Amniotic epithelial cell (primary cell): ENCODE measurements around the gene TOR4A.

Experiments
- DNase-seq: peaks from one replicate; pipeline ENCODE4 v3.0.0-alpha.2; 2010; ENCODE audit warnings: low read depth

TOR4A gene

GRCh38 chr9:137277329-137278041 is at the start of gene TOR4A:
Gene TOR4A (plus strand): TSS chr9:137277726. CDS start chr9:137278690, 964 bp downstream.
- peak; percentile 77 for DNase-seq

GRCh38 chr9:137227853-137228505 is 49.5 kb upstream of the TOR4A start:
- no peak for DNase-seq

GRCh38 chr9:137228506-137228967 is 49.0 kb upstream of the TOR4A start:
- DNase-seq, result no peak

- DNase-seq, result no peak
Measured at GRCh38 chr9:137228968-137229896, 48.3 kb upstream of the TOR4A start.

- no peak for DNase-seq
Measured at GRCh38 chr9:137229903-137230704, 47.4 kb upstream of the TOR4A start.

GRCh38 chr9:137230705-137231371 is 46.7 kb upstream of the TOR4A start, which contains the start of gene SLC34A3:
Gene SLC34A3 (plus strand): TSS chr9:137230901. CDS start chr9:137231703, 802 bp downstream.
- no peak for DNase-seq

GRCh38 chr9:137231372-137232039 is 46.0 kb upstream of the TOR4A start:
- no peak for DNase-seq

- DNase-seq, result no peak
Measured at GRCh38 chr9:137232101-137232500, 45.4 kb upstream of the TOR4A start.

- DNase-seq, result no peak
Measured at GRCh38 chr9:137232510-137232909, 45.0 kb upstream of the TOR4A start.

- no peak for DNase-seq
Measured at GRCh38 chr9:137233143-137233980, 44.2 kb upstream of the TOR4A start.

GRCh38 chr9:137234055-137234697 is 43.4 kb upstream of the TOR4A start:
- DNase-seq, result no peak

GRCh38 chr9:137234758-137235423 is 42.6 kb upstream of the TOR4A start:
- no peak for DNase-seq

GRCh38 chr9:137235424-137236237 is 41.9 kb upstream of the TOR4A start:
- no peak for DNase-seq

GRCh38 chr9:137236238-137236935 is 41.1 kb upstream of the TOR4A start:
- DNase-seq, result peak; percentile 49

- DNase-seq, result no peak
Measured at GRCh38 chr9:137236936-137237421, 40.5 kb upstream of the TOR4A start.
